ENCODE results near the gene GALNTL6.

GALNTL6 gene

DNA sequence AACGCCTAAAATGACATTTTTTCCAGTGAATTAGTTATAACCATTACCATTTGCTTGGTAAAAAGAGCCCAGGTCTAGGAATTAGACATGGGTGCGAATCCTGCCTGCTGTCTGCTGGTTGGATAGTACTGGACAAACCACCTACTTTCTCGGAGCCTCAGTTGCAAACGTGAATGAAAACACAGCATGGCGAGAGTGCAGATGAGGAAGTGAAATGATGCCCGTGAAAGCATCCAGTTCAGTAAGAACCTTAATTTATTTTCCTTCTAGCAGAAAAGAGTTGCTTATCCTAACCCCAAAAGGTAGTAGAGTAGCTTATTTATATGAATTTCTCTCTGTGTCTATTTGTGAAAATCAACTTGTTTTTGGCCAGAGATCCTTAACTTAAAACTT is 1184.0 kb downstream of the GALNTL6 start:
- in situ Hi-C loops (cut with MboI; ENCODE audit: low sequenced_read_pairs) = no loop called here

DNA sequence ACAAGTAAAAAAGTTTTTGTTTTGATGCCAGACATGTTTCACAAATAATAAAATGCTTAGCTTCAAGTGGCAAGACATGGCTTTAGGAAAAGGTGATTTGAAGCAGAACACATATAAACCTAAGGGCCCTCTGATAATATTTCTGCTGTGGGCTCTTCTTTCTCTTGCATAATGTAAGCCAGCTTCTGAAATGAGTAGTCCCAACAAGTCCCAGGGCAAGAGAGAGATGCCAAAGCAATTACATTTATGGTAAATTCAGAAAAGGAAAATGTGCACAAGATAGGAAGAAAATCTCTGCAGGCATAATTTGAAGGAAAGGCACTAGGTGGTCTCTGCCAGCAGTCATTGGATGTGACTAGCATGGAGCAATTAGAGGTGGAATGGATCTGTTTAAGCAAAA is 1184.7 kb downstream of the GALNTL6 start:
- in situ Hi-C loops (cut with MboI; ENCODE audit: low sequenced_read_pairs) = no loop called here

DNA sequence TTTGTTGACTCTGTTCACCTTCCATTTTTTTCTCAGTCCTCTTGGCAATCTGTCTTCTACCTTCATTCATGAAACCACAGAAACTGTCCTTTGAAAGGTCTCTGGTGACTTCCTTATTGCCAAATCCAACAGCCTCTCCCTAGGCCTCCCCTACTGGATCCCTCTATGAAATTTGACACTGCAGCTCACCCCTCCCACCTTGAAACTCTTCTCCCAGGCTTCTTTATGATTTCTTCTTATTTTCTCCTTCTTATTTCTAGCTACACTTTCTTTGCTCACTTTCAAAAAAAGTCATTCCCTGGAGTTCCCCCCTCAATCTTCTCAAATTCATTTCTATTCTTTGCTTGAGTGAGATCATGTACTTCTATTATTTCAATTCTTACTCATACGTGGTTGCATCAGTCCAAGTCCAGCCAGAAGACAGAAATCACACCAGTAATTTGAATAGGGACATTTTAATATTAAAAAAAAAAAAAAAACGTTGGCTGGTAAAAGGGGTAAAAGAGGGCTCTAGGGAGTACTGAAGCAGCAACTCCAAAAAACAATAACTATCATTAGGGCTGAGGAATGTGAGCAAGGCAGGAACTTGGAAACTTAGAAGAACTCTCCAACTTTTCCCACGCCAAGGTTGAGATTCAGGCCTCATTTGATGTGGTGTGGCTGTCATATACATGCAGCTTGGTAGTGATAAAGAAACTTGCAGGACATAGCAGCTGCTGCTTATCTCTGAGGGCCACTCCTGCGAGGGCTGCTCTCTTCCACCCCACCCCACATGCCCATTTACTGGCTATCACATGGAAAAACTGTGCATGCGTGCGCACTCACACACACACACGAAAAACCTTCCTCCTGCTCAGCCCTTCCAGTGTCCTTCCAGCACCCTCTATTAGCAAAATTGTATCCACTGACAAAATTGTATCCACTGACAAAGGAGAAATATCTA is 1185.6 kb downstream of the GALNTL6 start:
- in situ Hi-C loops (cut with MboI; ENCODE audit: low sequenced_read_pairs) = no loop called here

DNA sequence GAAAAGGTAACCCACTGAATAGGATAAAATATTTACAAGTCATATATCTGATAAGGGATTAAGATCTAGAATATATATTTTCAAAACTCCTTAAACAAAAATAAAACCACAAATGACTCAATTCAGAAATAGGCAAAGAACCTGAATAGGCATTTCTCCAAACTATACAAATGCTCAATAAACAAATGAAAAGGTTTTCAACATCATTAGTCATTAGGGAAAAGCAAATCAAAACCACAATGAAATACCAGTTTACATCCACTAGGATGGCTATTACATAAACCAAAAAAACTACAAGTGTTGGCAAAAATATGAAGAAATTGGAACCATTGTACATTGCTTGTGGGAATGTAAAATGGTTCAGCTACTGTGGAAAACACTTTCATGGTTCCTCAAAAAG is 1188.4 kb downstream of the GALNTL6 start:
- in situ Hi-C loops (cut with MboI; ENCODE audit: low sequenced_read_pairs) = loop anchor here (25.0 kb wide), 1 partner anchor 411 kb away; no protein-coding TSS in a partner anchor

DNA sequence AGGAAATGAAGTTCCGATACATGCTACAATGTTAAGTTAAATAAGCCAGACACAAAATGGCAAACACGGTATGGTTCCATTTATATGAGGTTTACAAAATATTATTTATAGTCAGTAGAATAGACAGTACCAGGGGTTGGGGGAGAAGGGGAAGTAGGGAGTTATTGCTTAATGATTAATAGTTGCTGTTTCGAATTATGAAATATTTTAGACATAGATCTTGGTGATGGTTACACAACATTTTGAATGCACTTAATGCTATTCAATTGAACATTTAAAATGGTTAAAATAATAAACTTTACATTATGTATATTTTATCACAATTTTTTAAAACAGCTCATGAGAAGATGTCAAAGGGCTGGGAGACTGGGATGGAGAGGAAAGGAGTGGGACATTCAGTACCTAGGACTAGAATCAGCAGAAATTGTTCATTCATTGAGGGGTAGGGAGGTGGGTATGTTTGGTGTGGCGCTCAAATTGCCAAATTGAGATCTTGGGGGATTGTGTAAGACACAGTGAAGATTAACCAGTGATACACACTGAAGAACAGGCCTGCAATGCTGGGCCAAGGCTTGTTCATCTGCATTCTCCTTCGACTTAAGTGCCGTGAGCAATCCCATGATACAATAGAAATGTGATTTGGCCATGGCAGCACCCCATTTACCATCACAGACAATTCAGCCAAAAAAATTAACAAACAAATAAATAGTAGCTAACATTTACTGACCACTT is 1189.8 kb downstream of the GALNTL6 start:
- in situ Hi-C loops (cut with MboI; ENCODE audit: low sequenced_read_pairs) = loop anchor here (25.0 kb wide), 1 partner anchor 409 kb away; no protein-coding TSS in a partner anchor

DNA sequence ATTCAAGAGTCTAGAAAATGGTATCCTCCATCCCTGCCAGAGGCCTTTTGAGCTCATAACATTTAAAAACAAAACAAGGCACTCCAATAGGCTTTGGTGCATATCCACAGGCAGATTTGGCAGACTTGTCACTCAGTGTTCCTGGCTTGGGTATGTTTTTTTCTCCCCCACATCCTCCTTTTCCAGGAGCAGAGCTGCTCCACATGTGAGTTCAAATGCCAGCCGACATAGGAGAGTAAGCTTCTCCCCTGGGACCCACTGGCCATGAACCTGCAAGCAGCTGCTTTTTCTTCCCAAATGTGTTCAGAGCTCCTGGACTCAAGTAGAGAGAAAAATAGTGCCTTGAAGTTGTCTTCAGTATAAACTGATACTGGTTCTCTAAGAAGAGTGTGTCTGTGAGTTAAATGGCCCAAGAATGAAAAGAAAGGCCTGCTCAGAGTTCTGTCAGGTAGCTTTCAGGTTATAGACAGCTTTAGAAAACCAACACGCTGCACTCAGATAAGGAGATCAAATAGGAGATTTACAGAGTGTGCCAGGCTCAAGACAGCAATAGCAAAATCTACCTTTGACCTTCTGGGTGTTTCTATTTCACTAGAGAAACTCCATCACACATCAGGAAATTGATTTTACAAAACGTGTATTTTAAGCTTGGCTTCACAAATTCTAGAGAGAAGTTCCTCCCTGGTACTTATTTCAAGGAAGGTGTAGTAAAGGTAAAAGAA is 1192.9 kb downstream of the GALNTL6 start:
- in situ Hi-C loops (cut with MboI; ENCODE audit: low sequenced_read_pairs) = loop anchor here (25.0 kb wide), 1 partner anchor 406 kb away; no protein-coding TSS in a partner anchor

DNA sequence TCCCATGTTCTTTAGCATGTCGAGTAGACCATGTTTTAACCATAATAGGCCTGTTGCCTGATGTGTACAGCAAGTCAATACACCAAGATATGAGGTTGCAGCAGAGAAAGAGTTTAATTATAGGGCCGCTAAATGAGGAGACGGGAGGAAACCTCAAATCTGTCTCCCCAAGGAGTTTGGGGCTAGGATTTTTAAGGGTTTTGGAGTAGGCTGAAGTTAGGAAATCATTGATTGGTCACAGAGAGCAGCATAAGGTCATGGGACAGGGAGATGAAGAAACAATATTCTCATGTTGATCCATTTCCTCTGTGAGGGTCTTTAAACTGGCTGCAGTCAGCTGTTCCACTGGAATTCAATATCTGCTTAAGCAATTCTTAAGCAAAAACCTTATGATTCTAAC is 1195.2 kb downstream of the GALNTL6 start:
- in situ Hi-C loops (cut with MboI; ENCODE audit: low sequenced_read_pairs) = loop anchor here (25.0 kb wide), 1 partner anchor 404 kb away; no protein-coding TSS in a partner anchor

DNA sequence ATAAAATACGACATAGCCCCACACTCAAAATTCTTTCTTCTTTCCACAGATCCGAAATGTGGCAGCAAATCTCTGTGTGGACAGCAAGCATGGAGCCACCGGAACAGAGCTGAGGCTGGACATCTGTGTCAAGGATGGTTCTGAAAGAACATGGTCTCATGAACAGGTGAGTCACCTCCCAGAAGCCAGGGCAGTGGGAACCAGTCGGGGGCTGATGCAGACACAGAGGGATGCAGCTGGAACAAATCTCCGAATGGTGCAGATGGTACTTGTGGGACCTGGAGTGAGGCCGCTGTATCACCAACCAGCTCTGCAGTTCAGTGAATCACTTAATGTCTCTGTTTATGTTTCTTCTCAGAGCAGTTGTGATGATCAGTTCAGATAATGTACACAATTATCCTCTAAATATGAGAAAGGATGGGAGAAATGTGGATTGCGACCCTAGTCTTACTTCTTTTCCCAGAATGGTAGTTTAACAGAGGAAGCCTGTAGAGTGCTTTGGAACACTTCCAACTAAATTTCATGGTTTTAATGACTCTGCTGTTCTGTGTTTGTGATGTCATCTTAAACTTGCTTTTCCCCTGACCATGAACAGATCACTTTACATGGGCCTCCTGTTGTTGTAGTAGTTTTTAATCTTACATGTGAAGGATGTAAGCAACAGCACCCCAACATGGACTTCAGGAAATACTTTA is 1196.1 kb downstream of the GALNTL6 start:
- in situ Hi-C loops (cut with MboI; ENCODE audit: low sequenced_read_pairs) = loop anchor here (25.0 kb wide), 1 partner anchor 403 kb away; no protein-coding TSS in a partner anchor

DNA sequence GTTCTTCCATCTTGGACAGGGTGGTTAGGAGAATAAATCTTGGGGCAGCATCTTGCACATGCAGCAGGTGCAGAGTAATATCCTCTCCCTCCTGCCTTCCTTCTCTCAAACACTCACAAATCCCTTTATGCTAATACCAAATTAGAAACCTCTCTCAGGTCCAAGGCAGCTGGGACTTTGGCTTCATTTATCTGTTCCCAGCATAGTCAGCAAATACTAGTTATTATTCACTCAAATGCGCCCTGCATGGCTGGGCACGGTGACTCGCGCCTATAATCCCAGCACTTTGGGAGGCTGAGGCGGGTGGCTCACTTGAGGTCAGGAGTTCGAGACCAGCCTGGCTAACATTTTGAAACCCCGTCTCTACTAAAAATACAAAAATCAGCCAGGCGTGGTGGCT is 1199.4 kb downstream of the GALNTL6 start:
- in situ Hi-C loops (cut with MboI; ENCODE audit: low sequenced_read_pairs) = loop anchor here (10.0 to 25.0 kb wide), 2 partner anchors 252 to 400 kb away; no protein-coding TSS in a partner anchor

DNA sequence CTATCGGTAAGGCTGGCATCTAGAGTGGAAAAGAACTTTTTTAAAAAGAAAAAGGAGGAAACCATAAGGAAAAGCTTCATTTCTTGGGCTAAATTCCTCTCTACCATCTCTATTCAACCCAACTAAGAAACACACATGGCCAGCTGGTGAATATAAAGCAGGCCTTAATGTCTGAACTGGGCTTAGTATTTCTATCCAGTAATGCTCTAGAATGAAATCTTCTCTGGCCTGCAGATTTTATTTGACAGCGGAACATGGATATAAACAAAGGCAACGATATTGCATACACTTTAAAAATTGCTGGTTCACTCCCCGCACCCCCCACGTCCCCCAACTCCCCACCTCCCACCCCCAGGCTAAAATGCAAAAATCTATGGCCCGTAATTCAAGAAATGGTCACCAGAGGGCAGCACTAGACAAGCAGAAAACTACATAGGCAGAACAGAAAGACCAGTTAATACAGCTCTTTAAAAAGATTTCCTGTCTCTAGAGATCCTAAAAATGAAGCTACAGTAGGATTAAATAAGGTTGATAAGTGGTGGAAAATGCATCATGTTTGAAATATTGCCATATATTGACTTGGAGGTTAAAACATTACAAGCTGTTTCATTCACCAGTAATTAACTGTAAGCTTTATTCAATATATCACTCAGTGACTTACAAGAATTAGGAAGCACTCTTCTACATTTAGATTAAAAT is 1200.2 kb downstream of the GALNTL6 start:
- in situ Hi-C loops (cut with MboI; ENCODE audit: low sequenced_read_pairs) = loop anchor here (10.0 to 25.0 kb wide), 2 partner anchors 251 to 399 kb away; no protein-coding TSS in a partner anchor

DNA sequence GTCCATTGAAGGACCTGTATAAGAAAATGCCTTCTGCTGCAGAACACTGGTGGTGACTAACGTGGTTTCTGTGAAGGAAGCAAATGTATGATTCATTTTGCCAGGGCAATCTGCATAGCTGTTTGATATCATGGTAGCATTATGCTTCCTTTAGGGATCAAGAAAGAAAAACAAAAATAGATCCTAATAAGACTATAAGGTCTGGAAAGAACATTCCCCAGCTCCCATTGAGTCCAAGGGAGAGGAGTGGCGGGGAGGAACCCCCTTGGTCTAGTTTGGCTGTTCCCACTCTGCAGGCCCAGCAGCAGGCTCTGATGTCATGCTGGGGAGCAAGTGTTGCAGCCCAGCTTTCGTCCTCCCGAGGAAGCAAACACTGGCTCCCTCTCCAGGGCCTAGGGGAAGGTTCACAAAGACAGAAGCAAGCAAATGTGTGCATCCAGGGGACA is 1200.9 kb downstream of the GALNTL6 start:
- in situ Hi-C loops (cut with MboI; ENCODE audit: low sequenced_read_pairs) = loop anchor here (10.0 to 25.0 kb wide), 2 partner anchors 251 to 398 kb away; no protein-coding TSS in a partner anchor

DNA sequence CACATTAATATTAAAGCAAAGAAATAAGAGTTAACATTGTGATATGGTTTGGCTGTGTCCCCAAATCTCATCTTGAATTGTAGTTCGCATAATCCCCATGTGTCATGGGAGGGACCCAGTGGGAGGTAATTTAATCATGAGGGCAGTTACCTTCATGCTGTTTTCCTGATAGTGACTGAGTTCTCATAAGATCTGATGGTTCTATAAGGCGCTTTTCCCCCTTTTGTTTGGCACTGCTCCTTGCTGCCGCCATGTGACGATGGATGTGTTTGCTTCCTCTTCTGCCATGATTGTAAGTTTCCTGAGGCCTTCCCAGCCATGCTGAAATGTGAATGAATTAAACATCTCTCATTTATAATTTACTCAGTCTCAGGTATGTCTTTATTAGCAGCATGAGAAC is 1201.6 kb downstream of the GALNTL6 start:
- in situ Hi-C loops (cut with MboI; ENCODE audit: low sequenced_read_pairs) = loop anchor here (10.0 to 25.0 kb wide), 2 partner anchors 250 to 397 kb away; no protein-coding TSS in a partner anchor

DNA sequence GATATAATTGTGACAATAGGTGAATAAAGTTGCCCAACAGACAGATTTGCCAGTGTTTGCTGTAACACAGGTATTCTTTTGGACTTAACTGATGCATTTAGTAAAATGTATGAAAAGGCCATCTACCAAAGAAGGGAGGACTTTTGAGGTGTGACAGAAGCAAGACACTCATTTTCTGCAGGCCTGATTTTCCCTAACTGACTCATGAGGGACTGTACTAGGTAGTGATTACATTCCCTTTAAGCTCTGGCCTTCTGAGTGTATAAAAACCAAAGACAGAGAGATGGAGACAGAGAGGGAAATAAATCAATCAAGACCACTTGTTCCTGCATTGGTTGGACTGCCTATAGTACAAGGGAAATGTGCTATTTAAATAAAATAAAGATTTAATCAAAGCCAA is 1204.6 kb downstream of the GALNTL6 start:
- in situ Hi-C loops (cut with MboI; ENCODE audit: low sequenced_read_pairs) = loop anchor here (10.0 to 25.0 kb wide), 2 partner anchors 247 to 394 kb away; no protein-coding TSS in a partner anchor

DNA sequence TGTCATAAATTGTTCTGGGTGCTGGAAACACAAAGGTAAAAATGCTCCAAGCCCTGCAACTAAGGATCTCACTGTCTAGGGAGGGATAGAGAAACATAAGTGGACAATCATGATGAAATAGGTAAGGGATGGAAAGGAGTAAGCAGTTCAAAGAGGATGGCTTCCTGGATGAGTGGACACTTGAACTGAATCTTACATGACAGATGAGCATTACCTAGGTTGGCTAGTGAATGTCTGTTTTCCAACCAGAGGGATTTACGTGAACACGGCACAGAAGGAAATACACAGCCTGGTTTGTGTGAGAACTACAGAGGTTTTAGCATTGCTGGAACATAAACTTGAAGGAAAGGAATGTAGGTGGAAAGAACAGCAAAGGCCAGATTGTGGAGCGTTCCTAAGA is 1205.2 kb downstream of the GALNTL6 start:
- in situ Hi-C loops (cut with MboI; ENCODE audit: low sequenced_read_pairs) = loop anchor here (10.0 to 25.0 kb wide), 2 partner anchors 246 to 394 kb away; no protein-coding TSS in a partner anchor

DNA sequence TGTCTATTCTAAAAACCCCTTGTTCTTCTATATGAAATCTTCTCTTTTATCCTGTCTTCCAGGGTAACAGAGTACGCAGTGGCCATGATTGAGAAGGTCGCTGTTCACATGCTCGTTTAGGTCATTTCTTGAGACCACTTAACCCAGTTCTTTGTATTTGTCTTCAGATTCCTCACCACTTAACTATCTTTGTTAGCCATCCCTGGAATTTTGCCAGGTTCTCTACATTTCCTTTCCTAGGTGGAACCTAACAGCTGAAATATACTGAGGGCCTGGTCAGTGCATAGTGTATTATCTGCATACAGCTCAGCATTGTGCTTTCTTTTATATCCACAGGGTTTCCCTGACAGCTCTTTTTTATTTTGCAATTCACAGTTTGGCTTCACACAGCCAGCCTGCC is 1206.5 kb downstream of the GALNTL6 start:
- in situ Hi-C loops (cut with MboI; ENCODE audit: low sequenced_read_pairs) = loop anchor here (10.0 to 25.0 kb wide), 2 partner anchors 245 to 393 kb away; no protein-coding TSS in a partner anchor

DNA sequence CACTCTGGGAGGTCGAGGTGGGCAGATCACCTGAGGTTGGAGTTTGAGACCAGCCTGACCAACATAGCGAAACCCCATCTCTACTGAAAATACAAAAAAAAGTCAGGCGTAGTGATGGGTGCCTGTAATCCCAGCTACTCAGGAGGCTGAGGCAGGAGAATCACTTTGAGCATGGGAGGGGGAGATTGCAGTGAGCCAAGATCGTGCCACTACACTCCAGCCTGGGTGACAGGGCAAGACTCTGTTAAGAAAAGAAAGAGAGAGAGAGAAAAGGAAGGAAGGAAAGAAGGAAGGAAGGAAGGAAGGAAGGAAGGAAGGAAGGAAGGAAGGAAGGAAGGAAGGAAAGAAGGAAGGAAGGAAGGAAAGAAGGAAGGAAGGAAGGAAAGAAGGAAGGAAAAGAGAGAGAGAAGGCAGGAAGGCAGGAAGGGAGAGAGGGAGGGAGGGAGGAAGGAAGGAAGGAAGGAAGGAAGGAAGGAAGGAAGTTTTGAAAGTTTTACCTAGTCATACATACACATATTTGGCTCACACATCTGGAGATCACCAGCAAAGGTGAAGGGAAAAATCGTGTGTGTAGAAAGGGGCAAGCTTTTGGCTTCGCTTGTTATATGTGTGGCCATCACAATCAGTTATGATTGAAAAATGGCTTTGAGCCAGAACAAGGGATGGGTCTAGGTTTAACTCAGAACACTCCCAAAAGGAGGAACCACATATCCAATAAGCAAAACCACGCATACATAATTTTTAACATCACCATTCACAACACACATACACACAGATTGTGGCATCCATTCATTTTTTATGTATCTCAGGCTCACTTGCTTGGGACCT is 1208.8 kb downstream of the GALNTL6 start:
- in situ Hi-C loops (cut with MboI; ENCODE audit: low sequenced_read_pairs) = loop anchor here (25.0 kb wide), 1 partner anchor 390 kb away; no protein-coding TSS in a partner anchor

DNA sequence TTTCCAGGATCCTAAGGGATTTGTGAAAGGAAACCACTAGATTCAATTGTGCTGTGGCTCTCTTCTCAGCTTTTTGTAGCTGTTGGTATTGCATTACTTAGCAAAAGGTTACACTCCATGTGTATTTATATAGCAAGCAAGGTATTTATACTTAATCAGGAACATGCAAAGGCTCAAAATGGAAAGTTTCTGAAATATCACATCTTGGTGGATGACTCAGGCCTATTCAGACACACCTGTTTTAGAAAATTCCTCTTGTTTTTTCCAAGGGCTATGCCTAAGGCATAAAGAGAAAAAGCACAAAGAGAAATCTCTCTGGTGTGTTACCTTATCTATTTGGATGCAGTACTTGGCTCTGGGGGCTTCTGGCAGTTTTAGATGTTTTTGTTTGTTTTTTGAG is 1211.0 kb downstream of the GALNTL6 start:
- in situ Hi-C loops (cut with MboI; ENCODE audit: low sequenced_read_pairs) = loop anchor here (25.0 kb wide), 1 partner anchor 388 kb away; no protein-coding TSS in a partner anchor

DNA sequence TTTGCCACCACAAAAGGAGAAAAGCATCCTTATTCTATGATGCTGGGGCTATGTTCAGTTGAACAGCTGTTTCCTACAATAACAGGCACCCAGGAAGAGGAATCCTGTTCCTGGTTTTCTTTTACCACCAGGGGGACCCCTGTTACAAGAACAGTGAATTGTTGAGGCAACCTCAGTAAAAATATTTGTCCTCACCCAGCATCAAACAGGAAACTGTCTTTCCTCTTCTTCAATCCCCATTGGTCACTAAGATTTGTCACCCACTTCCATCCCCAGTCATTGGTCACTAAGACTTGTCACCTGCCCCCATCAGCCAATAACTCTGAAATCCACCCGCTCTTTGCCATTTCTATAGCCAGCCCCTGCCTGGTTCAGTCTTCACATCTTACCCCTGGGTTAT is 1211.9 kb downstream of the GALNTL6 start:
- in situ Hi-C loops (cut with MboI; ENCODE audit: low sequenced_read_pairs) = no loop called here
